Measurements from ENCODE around the gene KRTAP4-1.

Gene KRTAP4-1

DNA sequence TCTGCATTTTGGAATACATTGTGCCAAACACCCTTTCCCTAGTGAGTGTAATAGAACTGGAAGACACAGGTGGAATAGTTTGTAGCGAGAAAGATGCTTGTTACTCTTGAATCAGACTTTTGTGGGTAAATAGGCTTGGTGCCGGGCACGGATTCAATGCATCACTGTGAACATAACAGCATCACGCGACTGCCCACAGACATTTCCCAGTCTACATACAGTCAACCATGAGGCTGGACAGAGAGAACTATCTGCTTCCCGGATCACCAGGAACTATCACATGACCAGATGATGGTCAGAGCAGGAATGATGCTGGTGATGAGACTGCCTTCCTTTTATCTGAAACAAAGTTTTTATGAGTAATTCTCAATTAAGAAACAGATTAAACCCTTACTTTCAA lies 41.3 kb upstream of the KRTAP4-1 start:
- H3K4me1 ChIP-seq (ENCODE audit: control insufficient read depth, low read length): no peaks in the 10 kb centered on the region

GRCh38 chr17:41223821-41224220 lies 39.1 kb upstream of the KRTAP4-1 start:
- H3K9me2 ChIP-seq (replicated peaks; ENCODE audit: control insufficient read depth, low read length): no peaks in the 10 kb centered on the region
- H3K27me3 ChIP-seq (ENCODE audit: control insufficient read depth, low read length): peaks cover 3% of the 10 kb centered on the region; the same call in 1 of the 2 replicates
- no peak overlapping the region for H3K4me2 ChIP-seq (ENCODE audit: low read length)
- no peak overlapping the region for H3K27ac ChIP-seq (ENCODE audit: low read depth, low read length)
- TF ChIP-seq, protein P1, sequence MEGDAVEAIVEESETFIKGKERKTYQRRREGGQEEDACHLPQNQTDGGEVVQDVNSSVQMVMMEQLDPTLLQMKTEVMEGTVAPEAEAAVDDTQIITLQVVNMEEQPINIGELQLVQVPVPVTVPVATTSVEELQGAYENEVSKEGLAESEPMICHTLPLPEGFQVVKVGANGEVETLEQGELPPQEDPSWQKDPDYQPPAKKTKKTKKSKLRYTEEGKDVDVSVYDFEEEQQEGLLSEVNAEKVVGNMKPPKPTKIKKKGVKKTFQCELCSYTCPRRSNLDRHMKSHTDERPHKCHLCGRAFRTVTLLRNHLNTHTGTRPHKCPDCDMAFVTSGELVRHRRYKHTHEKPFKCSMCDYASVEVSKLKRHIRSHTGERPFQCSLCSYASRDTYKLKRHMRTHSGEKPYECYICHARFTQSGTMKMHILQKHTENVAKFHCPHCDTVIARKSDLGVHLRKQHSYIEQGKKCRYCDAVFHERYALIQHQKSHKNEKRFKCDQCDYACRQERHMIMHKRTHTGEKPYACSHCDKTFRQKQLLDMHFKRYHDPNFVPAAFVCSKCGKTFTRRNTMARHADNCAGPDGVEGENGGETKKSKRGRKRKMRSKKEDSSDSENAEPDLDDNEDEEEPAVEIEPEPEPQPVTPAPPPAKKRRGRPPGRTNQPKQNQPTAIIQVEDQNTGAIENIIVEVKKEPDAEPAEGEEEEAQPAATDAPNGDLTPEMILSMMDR (IDR thresholded peaks at IDR 0.05; ENCODE audit: low read depth, low read length, poor library complexity, severe bottlenecking): no peak
- no peaks in the 10 kb centered on the region for H3K4me1 ChIP-seq (ENCODE audit: control insufficient read depth, low read length)
- H3K4me3 ChIP-seq (ENCODE audit: low read length): no peak overlapping the region
- H3K79me2 ChIP-seq (ENCODE audit: control insufficient read depth, low read length): no peaks in the 10 kb centered on the region
- H3K9me3 ChIP-seq (ENCODE audit: control insufficient read depth, insufficient read depth, low read length): no peaks in the 10 kb centered on the region
- no peaks in the 10 kb centered on the region for H4K20me1 ChIP-seq (ENCODE audit: control insufficient read depth, insufficient read depth, low read depth, low read length)
- H3K36me3 ChIP-seq (ENCODE audit: control insufficient read depth, low read length): no peaks in the 10 kb centered on the region
- no peaks in the 10 kb centered on the region for H3F3A ChIP-seq (ENCODE audit: control insufficient read depth, insufficient read depth)

More for the DNA sequence above, 41.3 kb upstream of the KRTAP4-1 start:
- TF ChIP-seq, protein P1 (IDR thresholded peaks at IDR 0.05; ENCODE audit: low read depth, low read length, poor library complexity, severe bottlenecking): no peak
- no peak for TF ChIP-seq EZH2phosphoT487 (IDR thresholded peaks at IDR 0.05; ENCODE audit: borderline replicate concordance, low read length)
- Histone ChIP-seq H3K27me3 (ENCODE audit: control insufficient read depth, low read length) (peaks cover 3% of the 10 kb centered on the region; the same call in 1 of the 2 replicates), H3K4me3 (ENCODE audit: low read length) (no peak overlapping the region), H3K4me2 (ENCODE audit: low read length) (no peak overlapping the region), H3K79me2 (ENCODE audit: control insufficient read depth, low read length) (no peaks in the 10 kb centered on the region), H4K20me1 (ENCODE audit: control insufficient read depth, insufficient read depth, low read depth, low read length) (no peaks in the 10 kb centered on the region), H3F3A (ENCODE audit: control insufficient read depth, insufficient read depth) (no peaks in the 10 kb centered on the region), H3K36me3 (ENCODE audit: control insufficient read depth, low read length) (no peaks in the 10 kb centered on the region), H3K9me3 (ENCODE audit: control insufficient read depth, insufficient read depth, low read length) (no peaks in the 10 kb centered on the region), H3K9me2 (replicated peaks; ENCODE audit: control insufficient read depth, low read length) (no peaks in the 10 kb centered on the region), H3K27ac (ENCODE audit: low read depth, low read length) (no peak overlapping the region)

- no peak overlapping the region for H3K4me2 ChIP-seq (ENCODE audit: low read length)
- no peaks in the 10 kb centered on the region for H3F3A ChIP-seq (ENCODE audit: control insufficient read depth, insufficient read depth)
- H3K36me3 ChIP-seq (ENCODE audit: control insufficient read depth, low read length): no peaks in the 10 kb centered on the region
- no peaks in the 10 kb centered on the region for H3K9me3 ChIP-seq (ENCODE audit: control insufficient read depth, insufficient read depth, low read length)
- no peaks in the 10 kb centered on the region for H3K79me2 ChIP-seq (ENCODE audit: control insufficient read depth, low read length)
- H3K4me3 ChIP-seq (ENCODE audit: low read length): no peak overlapping the region
- H3K27ac ChIP-seq (ENCODE audit: low read depth, low read length): no peak overlapping the region
- no peaks in the 10 kb centered on the region for H4K20me1 ChIP-seq (ENCODE audit: control insufficient read depth, insufficient read depth, low read depth, low read length)
- TF ChIP-seq, protein P1 (IDR thresholded peaks at IDR 0.05; ENCODE audit: low read depth, low read length, poor library complexity, severe bottlenecking): no peak
- TF ChIP-seq EZH2phosphoT487 (IDR thresholded peaks at IDR 0.05; ENCODE audit: borderline replicate concordance, low read length): no peak
- no peaks in the 10 kb centered on the region for H3K9me2 ChIP-seq (replicated peaks; ENCODE audit: control insufficient read depth, low read length)
- H3K4me1 ChIP-seq (ENCODE audit: control insufficient read depth, low read length): peaks cover 17% of the 10 kb centered on the region
- no peaks in the 10 kb centered on the region for H3K27me3 ChIP-seq (ENCODE audit: control insufficient read depth, low read length)
Observed at GRCh38 chr17:41215681-41216080, 31.0 kb upstream of the KRTAP4-1 start.

Data from DOHH2 (cell line).